Muscle layer of duodenum (tissue), 2 donors: Measurements from ENCODE around the gene UBALD2.
"Not testable (repeated sequence)": the region's sequence is repeated elsewhere in the genome, so short reads cannot be mapped to it uniquely, and the experiment has no call there.

ENCODE experiments used
- H3K27ac ChIP-seq: one replicate; pipeline ENCODE4 v1.7.0; 2013; ENCODE audit warnings: mild to moderate bottlenecking, low read length
- H3K27me3 ChIP-seq: one replicate; pipeline ENCODE4 v1.7.0; 2013; ENCODE audit warnings: low read depth, mild to moderate bottlenecking, control low read depth, low read length
- H3K36me3 ChIP-seq, 2 donors: one replicate each; pipeline ENCODE4 v1.7.0; 2013; ENCODE audit warnings: low read length in 2 of 2, control low read depth in 1 of 2, mild to moderate bottlenecking in 1 of 2; ENCODE audit not compliant: insufficient read depth in 2 of 2, control insufficient read depth in 1 of 2
- H3K4me1 ChIP-seq, 2 donors: one replicate each; pipeline ENCODE4 v1.7.0; 2013; ENCODE audit warnings: low read length in 2 of 2, mild to moderate bottlenecking in 2 of 2, control low read depth in 1 of 2, moderate library complexity in 1 of 2; ENCODE audit not compliant: insufficient read depth in 2 of 2, control insufficient read depth in 1 of 2
- H3K4me3 ChIP-seq, 2 donors: one replicate each; pipeline ENCODE4 v1.7.0; 2013; ENCODE audit warnings: low read length in 2 of 2, low read depth in 1 of 2, mild to moderate bottlenecking in 1 of 2
- H3K9me3 ChIP-seq, 2 donors: one replicate each; pipeline ENCODE4 v1.7.0; 2013; ENCODE audit warnings: low read length in 2 of 2, control low read depth in 1 of 2, mild to moderate bottlenecking in 1 of 2; ENCODE audit not compliant: control insufficient read depth in 1 of 2
- donor health status: healthy.

Gene UBALD2

DNA sequence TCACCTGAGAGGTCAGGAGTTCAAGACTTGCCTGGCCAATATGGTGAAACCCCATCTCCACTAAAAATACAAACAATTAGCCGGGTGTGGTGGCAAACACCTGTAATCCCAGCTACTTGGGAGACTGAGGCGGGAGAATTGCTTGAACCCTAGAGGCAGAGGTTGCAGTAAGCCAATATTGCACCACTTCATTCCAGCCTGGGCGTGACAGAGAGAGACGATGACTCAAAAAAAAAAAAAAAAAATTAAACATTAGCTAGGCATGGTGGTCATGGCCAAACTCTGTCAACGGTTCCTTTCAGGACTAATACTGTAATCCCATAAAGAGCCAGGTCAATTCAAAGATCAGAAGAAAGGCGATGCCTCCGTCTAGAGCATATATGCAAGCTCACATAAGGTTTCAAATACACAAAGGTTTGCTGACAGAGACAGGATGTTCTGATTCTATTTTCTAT, 27.3 kb upstream of the UBALD2 start:
- no peaks in the 10 kb centered on the region for H3K9me3 ChIP-seq
- peaks cover 3% of the 10 kb centered on the region for H3K27me3 ChIP-seq
- H3K4me3 ChIP-seq = no peak overlapping the region
- H3K4me1 ChIP-seq = peaks cover 4 to 9% of the 10 kb centered on the region in 2 donors
- H3K36me3 ChIP-seq = no peaks in the 10 kb centered on the region
- no peak overlapping the region for H3K27ac ChIP-seq

DNA sequence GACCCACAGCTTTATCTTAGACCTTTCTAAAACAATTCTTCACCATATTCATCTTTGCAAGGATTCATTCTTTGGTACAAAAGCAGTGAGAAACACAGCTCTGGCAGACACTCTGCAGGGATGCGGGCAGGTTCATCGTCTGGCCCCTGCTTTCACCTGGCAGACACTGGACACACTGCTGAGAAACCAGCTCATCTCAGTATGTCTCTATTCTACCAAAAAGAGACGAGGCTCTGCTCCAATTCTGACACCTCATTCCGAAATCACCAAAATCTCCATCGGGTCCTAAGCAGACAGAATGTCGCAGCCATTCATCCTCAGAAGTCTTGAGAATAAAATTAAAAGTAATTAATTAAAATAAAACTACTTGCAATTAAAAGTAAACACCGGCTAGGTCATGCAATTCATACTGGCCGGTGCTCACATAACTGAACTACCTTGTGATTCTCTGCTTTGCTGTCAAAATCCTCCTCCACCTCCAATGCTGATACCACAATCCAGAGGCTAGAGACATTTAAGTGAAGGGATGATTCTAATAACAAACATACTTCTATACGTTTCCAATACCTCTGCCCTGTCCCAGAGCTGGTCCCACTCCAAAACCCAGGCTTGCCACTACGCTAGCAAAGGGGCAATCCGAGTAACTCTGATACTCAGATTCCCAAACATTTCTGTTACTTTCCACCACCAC, 26.2 kb upstream of the UBALD2 start:
- H3K9me3 ChIP-seq = no peaks in the 10 kb centered on the region
- peaks cover 4 to 9% of the 10 kb centered on the region in 2 donors for H3K4me1 ChIP-seq
- H3K27ac ChIP-seq = no peak overlapping the region
- peaks cover 3% of the 10 kb centered on the region for H3K27me3 ChIP-seq
- H3K36me3 ChIP-seq = no peaks in the 10 kb centered on the region
- H3K4me3 ChIP-seq = peak overlapping the region in 1 of 2 donors; percentile 69

DNA sequence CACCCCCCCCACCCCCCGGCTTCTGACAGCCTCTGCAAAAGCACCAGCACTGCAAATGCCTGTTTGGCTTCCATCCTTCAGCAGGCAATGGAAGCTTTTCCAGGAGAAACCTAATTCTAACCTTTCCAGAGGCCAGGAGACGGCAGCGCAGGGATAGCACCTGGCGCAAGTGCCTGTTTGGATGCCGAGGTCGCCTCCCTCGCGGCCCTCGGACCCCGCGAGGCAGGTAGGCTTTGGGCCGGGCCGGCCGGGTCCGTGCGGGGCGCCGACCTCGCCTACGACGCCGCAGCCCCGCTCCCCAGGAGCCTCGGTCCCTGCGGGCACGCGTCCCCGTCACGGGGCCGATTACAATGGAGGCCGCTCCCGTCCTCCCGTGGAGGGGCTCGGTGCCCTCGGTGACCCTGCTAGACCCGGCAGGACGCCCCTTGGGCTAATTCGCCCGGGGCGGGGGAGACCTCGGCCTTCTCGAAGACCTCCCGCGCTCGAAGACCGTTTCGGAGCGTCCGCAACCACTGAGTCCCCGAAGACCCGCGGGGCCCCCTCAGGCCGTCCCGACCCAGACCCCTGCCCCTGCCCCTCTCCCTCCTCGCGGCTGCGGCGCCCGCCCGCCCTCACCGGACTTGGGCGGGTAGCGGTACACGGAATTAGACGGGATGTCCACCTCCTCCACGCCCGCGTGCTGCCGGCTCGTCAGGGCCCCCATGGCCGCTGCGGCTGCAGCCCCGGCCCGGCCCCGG, 25.4 kb upstream of the UBALD2 start:
- Histone ChIP-seq H3K9me3 (no peaks in the 10 kb centered on the region), H3K36me3 (no peaks in the 10 kb centered on the region), H3K4me1 (peaks cover 4 to 9% of the 10 kb centered on the region in 2 donors), H3K27ac (no peak overlapping the region), H3K27me3 (peaks cover 3% of the 10 kb centered on the region), H3K4me3 (peak overlapping the region; percentile 30 to 69)

DNA sequence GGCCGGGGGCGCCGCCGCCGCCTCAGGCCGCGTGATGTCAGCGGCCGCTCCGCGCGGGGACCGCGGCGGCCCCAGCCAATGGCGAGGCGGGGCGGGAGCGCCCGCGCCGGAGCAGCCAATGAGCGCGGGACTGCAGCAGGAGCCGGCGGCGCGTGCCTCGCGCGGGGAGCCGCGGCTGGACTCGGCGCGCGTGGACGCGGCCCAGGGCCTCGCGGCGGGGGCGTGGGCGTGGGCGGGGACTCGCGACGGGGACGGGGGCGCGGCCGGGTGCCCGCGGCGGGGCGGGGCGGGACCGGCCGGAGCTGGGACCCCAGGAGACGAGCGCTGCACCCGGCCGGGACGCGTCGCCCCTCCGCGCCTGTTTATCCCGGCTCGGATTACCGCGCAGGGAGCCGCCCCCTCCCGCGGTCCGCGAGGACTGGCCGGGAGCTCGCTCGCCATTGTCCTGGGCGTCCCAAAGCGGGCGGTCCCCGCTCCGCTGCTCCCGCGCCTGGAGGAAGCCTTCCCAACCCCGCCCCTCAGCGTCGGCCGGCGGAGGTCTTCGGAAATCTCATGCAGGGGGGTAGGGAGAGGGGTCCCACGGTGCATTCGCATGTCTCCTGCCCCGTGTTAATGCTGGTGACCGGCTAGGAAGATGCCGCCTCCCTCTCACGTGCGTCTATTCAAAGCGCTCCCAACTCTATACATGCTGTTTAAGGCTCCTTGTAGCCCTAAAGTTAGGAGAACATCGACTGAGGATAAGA, 24.5 kb upstream of the UBALD2 start, which contains the start of gene RNF157:
RNF157 (minus strand) TSS at position 33 of the 743 bp plus-strand sequence. CDS start 253 bp downstream, outside the sequence.
- Histone ChIP-seq H3K4me1 (peaks cover 4 to 9% of the 10 kb centered on the region in 2 donors), H3K27me3 (peaks cover 3% of the 10 kb centered on the region), H3K4me3 (peak within 1 kb of the TSS; percentile 70 to 73), H3K36me3 (no peaks in the 10 kb centered on the region), H3K9me3 (no peaks in the 10 kb centered on the region), H3K27ac (peak within 1 kb of the TSS; percentile 58)

DNA sequence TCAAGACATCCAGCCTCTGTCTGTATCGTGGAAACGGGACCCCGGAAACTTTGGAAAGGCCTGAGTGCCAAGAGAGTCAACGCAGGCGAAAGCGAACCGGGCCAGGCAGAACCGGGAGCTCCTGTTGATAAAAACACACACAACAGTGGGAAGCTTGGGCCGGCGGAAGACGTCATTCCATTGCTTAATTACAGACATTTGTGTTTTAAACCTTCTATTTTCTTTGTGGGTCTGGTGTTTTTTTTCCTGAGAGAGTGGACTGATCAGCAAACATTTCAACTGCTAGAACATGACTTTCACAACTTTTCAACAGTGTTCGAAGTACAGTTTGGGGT, 24.0 kb upstream of the UBALD2 start:
- no peaks in the 10 kb centered on the region for H3K36me3 ChIP-seq
- H3K27ac ChIP-seq = peak overlapping the region; percentile 58
- H3K4me3 ChIP-seq = peak overlapping the region; percentile 70 to 73
- no peaks in the 10 kb centered on the region for H3K9me3 ChIP-seq
- H3K4me1 ChIP-seq = peaks cover 4 to 9% of the 10 kb centered on the region in 2 donors
- peaks cover 3% of the 10 kb centered on the region for H3K27me3 ChIP-seq

DNA sequence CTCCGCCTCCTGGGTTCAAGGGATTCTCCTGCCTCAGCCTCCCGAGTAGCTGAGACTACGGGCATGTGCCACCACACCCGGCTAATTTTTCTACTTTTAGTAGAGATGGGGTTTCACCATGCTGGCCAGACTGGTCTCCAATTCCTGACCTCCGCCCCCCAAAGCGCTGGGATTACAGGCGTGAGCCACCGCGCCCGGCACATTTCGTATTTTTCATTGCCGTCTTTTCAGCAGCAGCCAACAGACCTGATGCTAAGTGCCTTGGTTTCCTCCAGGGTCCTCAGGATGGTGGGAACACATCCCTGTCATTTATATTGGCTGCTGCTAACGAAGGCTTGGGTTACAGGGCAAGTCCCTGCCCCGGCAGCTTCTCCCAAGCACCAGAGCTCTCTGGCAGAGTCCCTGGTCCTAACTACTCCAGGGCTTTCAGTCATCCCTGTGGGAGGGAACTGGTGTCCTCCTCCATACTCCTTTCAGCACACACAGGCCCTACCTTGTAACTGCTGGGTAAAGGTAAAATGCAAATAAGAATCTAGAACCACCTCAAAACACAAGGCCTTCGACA, 23.4 kb upstream of the UBALD2 start:
- Histone ChIP-seq H3K4me3 (no peak overlapping the region), H3K27ac (no peak overlapping the region)

DNA sequence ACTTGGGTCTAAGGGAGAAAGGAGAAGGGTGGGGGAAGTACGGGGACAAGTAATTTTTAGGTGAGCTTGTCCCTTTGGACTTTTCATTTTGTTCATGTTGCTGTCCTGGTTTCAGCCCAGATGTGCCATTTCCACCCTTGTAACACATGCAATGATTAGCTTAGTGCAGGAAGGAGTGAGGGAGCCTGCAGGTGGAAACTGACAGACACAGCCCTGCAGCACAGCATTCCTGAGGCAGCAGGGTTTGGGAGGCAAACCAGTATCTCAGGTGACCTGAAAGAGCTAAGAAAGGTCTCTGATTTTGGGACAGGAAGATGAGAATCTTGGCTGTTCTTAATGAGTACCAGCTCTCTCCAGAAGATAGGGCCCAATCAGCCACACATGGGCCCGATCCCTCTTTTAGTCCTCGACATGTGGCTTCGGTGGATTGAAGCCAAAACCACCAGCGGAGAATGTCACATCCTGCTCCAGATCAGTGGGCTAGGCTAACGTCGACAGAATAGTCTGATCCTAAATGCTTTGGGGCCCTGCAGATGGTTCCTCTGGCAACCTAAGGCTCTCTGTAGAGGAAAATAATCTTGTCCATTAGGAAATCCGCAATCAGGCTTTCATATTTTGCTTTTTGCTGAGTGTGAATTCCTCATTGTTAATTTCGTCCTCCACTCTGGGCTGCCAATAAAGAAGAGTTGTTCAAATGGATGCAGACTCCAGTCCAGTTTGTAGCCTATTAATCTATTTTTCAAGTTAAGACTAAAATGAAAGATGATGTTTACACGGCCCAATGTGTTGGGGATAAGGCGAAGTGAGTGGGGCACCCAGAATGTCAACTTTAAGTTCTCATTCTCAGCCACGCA, 21.1 kb upstream of the UBALD2 start:
- no peak overlapping the region for H3K4me3 ChIP-seq
- H3K4me1 ChIP-seq = peaks cover 9 to 10% of the 10 kb centered on the region in 2 donors
- no peaks in the 10 kb centered on the region for H3K36me3 ChIP-seq
- H3K27me3 ChIP-seq = peaks cover 3% of the 10 kb centered on the region
- H3K27ac ChIP-seq = no peak overlapping the region
- no peaks in the 10 kb centered on the region for H3K9me3 ChIP-seq

More for the DNA sequence above, 23.4 kb upstream of the UBALD2 start:
- H3K27me3 ChIP-seq = peaks cover 3% of the 10 kb centered on the region
- peaks cover 8 to 9% of the 10 kb centered on the region in 2 donors for H3K4me1 ChIP-seq
- no peaks in the 10 kb centered on the region for H3K9me3 ChIP-seq
- no peaks in the 10 kb centered on the region for H3K36me3 ChIP-seq

DNA sequence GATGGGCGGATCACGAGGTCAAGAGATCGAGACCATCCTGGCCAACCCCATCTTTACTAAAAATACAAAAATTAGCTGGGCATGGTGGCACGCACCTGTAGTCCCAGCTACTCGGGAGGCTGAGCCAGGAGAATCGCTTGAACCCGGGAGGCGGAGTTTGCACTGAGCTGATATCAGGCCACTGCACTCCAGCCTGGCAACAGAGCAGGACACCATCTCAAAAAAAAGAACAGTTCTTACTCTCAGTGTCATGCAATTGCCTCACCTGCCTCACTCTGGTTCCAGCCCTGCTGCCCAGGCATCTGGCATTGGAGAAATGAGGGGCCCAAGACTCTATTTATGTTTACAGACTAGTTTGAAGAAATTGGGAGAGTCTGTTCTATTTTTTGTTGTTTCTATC, 20.4 kb upstream of the UBALD2 start:
- not testable (repeated sequence) for H3K9me3 ChIP-seq, H3K36me3 ChIP-seq, H3K27ac ChIP-seq, H3K4me1 ChIP-seq, H3K4me3 ChIP-seq, H3K27me3 ChIP-seq

DNA sequence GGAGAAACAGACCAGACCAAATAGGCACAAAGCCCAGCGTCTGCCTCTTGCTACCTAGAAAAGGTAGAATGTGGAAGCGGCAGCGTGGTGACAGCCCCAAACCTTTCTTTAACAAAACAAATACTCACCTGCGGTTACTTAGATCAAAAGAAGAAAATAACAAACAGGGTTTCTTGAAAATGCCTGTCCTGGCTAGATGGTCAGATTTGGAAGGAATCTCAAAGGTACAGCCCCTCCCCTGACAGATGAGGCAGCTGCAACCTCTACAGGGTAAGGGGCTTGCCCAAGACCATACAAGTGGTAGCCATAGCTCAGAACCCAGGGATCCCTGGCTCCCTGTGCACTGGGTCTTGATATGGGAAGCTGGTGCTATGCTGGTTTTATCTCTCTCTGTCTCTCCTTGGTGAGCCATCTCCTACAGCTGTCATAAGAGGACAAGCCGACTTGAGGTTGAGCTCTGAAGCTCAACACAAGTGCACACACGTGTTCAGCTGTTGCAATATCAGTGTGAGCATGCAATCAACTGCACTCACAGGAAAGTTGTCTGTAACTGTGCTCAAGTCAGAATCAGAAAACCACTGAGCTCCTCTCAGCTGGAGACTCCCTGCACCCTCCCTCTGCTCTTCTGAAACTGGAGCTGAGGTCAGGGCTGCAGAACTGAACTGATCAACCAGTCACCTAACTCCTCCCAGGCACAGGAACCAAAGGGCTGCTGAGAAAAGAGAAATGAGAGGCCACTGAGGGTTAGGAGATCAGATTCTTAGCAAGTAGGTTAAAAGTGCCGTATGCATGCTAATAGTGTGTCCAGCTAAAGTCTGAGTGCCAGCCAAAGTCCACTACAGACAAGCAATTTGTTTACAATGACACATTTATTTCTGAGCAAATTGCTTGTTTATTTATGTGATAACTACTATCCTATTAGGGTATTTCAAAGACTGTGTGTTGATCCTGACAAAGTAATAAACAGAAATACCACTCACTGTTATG, 18.8 kb upstream of the UBALD2 start:
- Histone ChIP-seq H3K4me1 (peaks cover 0 to 6% of the 10 kb centered on the region in 2 donors), H3K9me3 (no peaks in the 10 kb centered on the region), H3K4me3 (no peak overlapping the region), H3K36me3 (no peaks in the 10 kb centered on the region), H3K27me3 (no peaks in the 10 kb centered on the region), H3K27ac (peak overlapping the region; percentile 14)

DNA sequence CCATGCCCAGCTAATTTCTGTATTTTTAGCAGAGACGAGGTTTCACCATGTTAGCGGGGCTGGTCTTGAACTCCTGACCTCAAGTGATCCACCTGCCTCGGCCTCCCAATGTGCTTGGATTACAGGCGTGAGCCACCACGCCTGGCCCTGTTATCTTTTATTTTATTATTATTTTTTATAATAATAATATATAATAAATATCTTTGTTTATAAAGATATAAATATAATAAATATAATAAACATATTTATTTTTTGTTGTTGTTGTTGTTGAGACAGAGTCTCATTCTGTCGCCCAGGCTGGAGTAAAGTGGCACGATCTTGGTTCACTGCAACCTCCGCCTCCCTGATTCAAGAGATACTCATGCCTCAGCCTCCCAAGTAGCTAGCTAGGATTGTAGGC, 17.8 kb upstream of the UBALD2 start:
- H3K4me1 ChIP-seq = peaks cover 5 to 12% of the 10 kb centered on the region in 2 donors
- H3K36me3 ChIP-seq = no peaks in the 10 kb centered on the region
- H3K4me3 ChIP-seq = no peak overlapping the region
- H3K9me3 ChIP-seq = no peaks in the 10 kb centered on the region
- H3K27ac ChIP-seq = no peak overlapping the region
- H3K27me3 ChIP-seq = no peaks in the 10 kb centered on the region
